Measurements from ENCODE around the gene CEBPE. TPM values are rescaled to one million over a fixed set of nuclear protein-coding genes. Genes with fewer than 3 reads are reported as not detected.

Gene CEBPE
- total and polyA plus RNA-seq, 2 donors (not counting 3 experiments of a cell fraction or from before 2014, with no cell fraction given), result not detected

- no TSS peak for BruUV-seq (replicated peaks)
- Histone ChIP-seq H4K20me1 (replicated peaks; ENCODE audit: control insufficient read depth, extremely low read depth, insufficient read depth, low read length) (no peaks in the 10 kb centered on the region), H3K4me1 (ENCODE audit: control insufficient read depth, extremely low read depth, insufficient read depth, low read length) (no peaks in the 10 kb centered on the region), H3K36me3 (ENCODE audit: control insufficient read depth in 2 of 2, extremely low read depth in 1 of 2, insufficient read depth in 2 of 2, low read length in 2 of 2) (no peaks in the 10 kb centered on the region), H2AFZ (ENCODE audit: low read depth, low read length) (no peak overlapping the region), H3K4me3 (replicated peaks in 1 of 3; ENCODE audit: insufficient read depth in 1 of 3, low read depth in 1 of 3, low read length in 3 of 3) (no peak overlapping the region), H3K27me3 (ENCODE audit: control insufficient read depth in 2 of 2, insufficient read depth in 2 of 2, low read length in 2 of 2) (peaks cover 0 to 15% of the 10 kb centered on the region in 2 experiments), H3K27ac (ENCODE audit: insufficient read depth, low read depth, low read length) (no peak overlapping the region), H3K4me2 (ENCODE audit: insufficient read depth, low read length) (no peak overlapping the region), H3K9me1 (replicated peaks; ENCODE audit: control insufficient read depth, extremely low read depth, insufficient read depth, low read length) (no peaks in the 10 kb centered on the region), H3K9me3 (replicated peaks; ENCODE audit: control insufficient read depth, insufficient read depth, low read length) (no peaks in the 10 kb centered on the region), H3K79me2 (ENCODE audit: control insufficient read depth, insufficient read depth, low read length) (no peaks in the 10 kb centered on the region), H3K9ac (replicated peaks; ENCODE audit: extremely low read depth, insufficient read depth, low read length) (no peak overlapping the region)
- dilution Hi-C loops (cut with MboI; ENCODE audit: extremely low pct_ligation_motif_present, low sequenced_read_pairs) (no loop called here), intact Hi-C loops (cut with micrococcal nuclease) (no loop called here)
- POLR2A ChIA-PET, result no interaction called here
- CTCF ChIA-PET, result interaction anchor here (1.0 to 25.6 kb wide), 2 partner anchors 9 to 42 kb away, joined by 3 to 1289 read pairs; partner anchors contain the start of gene CEBPE
- TF ChIP-seq POLR2AphosphoS5 (IDR thresholded peaks at IDR 0.05; ENCODE audit: insufficient read depth, low read depth, low read length), result no peak
- no peak for TF ChIP-seq GATA2 (IDR thresholded peaks at IDR 0.05; ENCODE audit: insufficient read depth, insufficient read length, low read depth, low read length)
- no peak for TF ChIP-seq CTCF (IDR thresholded peaks at IDR 0.05; ENCODE audit: extremely low read depth in 1 of 2, insufficient read depth in 1 of 2, low read depth in 1 of 2, low read length in 2 of 2)
- TF ChIP-seq MYC (IDR thresholded peaks at IDR 0.05; ENCODE audit: low read depth, low read length), result no peak
- no peak for TF ChIP-seq JUN (IDR thresholded peaks at IDR 0.05; ENCODE audit: borderline replicate concordance, insufficient read depth, insufficient read length, low read depth)
- no peak for TF ChIP-seq POLR2A (IDR thresholded peaks at IDR 0.05; ENCODE audit: low read depth, low read length)
- TF ChIP-seq, protein P1, sequence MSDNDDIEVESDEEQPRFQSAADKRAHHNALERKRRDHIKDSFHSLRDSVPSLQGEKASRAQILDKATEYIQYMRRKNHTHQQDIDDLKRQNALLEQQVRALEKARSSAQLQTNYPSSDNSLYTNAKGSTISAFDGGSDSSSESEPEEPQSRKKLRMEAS (IDR thresholded peaks at IDR 0.05; ENCODE audit: insufficient read depth, insufficient read length), result no peak
- no peak for TF ChIP-seq FOS (IDR thresholded peaks at IDR 0.05; ENCODE audit: borderline replicate concordance, insufficient read depth, low read length)
- no peak for TF ChIP-seq EZH2 (IDR thresholded peaks at IDR 0.05; ENCODE audit: borderline replicate concordance, low read depth, low read length, severe bottlenecking)
- no peak for DNase-seq (ENCODE audit: low read depth, low spot score)
- no peak for FAIRE-seq
Observed at GRCh38 chr14:23167116-23167847, 48.2 kb upstream of the CEBPE start.

Data from endothelial cell of umbilical vein (primary cell).